Measurements from ENCODE around the gene LRRC31.

DNA sequence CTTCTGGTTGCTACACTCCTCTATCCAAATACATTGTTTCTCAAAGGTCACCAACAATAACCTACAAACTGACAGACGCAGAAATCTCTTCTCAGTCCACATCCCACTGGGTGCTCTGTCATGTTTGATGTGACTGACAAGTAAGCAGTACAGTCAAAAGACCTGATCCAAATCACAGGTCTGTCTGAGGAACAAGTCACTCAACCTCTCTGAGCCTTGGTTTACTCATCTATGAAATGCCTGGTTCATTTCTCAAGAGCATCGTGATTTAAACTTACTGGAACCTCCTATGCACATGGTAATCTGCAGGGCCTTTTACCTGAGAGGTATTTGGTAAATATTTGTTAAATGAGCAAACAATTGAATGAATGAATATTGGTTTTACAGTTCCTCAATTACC, 5.5 kb downstream of the LRRC31 start:
- TF ChIP-seq, protein P1, sequence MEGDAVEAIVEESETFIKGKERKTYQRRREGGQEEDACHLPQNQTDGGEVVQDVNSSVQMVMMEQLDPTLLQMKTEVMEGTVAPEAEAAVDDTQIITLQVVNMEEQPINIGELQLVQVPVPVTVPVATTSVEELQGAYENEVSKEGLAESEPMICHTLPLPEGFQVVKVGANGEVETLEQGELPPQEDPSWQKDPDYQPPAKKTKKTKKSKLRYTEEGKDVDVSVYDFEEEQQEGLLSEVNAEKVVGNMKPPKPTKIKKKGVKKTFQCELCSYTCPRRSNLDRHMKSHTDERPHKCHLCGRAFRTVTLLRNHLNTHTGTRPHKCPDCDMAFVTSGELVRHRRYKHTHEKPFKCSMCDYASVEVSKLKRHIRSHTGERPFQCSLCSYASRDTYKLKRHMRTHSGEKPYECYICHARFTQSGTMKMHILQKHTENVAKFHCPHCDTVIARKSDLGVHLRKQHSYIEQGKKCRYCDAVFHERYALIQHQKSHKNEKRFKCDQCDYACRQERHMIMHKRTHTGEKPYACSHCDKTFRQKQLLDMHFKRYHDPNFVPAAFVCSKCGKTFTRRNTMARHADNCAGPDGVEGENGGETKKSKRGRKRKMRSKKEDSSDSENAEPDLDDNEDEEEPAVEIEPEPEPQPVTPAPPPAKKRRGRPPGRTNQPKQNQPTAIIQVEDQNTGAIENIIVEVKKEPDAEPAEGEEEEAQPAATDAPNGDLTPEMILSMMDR (IDR thresholded peaks at IDR 0.05): no peak
- no peak for TF ChIP-seq POLR2A (IDR thresholded peaks at IDR 0.05)

Data from thyroid gland (tissue), 4 donors.